DOHH2 (cell line): ENCODE measurements around the gene NUMBL.

ENCODE experiments used
- H3F3A ChIP-seq: fragments of 200-600 bp; sonication (generic), shearing (Covaris generic); 2 replicates; pipeline ENCODE4 v1.6.0; 2016; ENCODE audit warnings: antibody characterized with exemption, mild to moderate bottlenecking; ENCODE audit not compliant: control insufficient read depth, insufficient read depth
- H3K27ac ChIP-seq: fragments of 200-600 bp; sonication (generic); 2 replicates; pipeline ENCODE4 v1.5.1; 2014; ENCODE audit warnings: low read depth, mild to moderate bottlenecking, low read length, moderate library complexity
- H3K27me3 ChIP-seq: fragments of 200-600 bp; sonication (generic); 2 replicates; pipeline ENCODE4 v1.6.1; 2014; ENCODE audit warnings: mild to moderate bottlenecking, low read length, mixed read lengths; ENCODE audit not compliant: control insufficient read depth
- H3K36me3 ChIP-seq: fragments of 200-600 bp; sonication (generic); 2 replicates; pipeline ENCODE4 v1.6.1; 2014; ENCODE audit warnings: mild to moderate bottlenecking, low read length, moderate library complexity, mixed read lengths; ENCODE audit not compliant: control insufficient read depth
- H3K4me1 ChIP-seq: fragments of 200-600 bp; sonication (generic); 2 replicates; pipeline ENCODE4 v1.6.1; 2014; ENCODE audit warnings: mild to moderate bottlenecking, low read length, mixed read lengths; ENCODE audit not compliant: control insufficient read depth
- H3K4me2 ChIP-seq: fragments of 200-600 bp; sonication (generic); 2 replicates; pipeline ENCODE4 v1.6.0; 2014; ENCODE audit warnings: mild to moderate bottlenecking, low read length, moderate library complexity
- H3K4me3 ChIP-seq: fragments of 200-600 bp; sonication (generic); 2 replicates; pipeline ENCODE4 v1.5.1; 2014; ENCODE audit warnings: mild to moderate bottlenecking, low read length, mixed read lengths
- H3K79me2 ChIP-seq: fragments of 200-600 bp; sonication (generic); 2 replicates; pipeline ENCODE4 v1.6.1; 2014; ENCODE audit warnings: mild to moderate bottlenecking, low read length, mixed read lengths; ENCODE audit not compliant: control insufficient read depth
- H3K9me2 ChIP-seq: fragments of 200-600 bp; sonication (generic); replicated peaks from 2 replicates; pipeline ENCODE4 v1.6.1; 2014; ENCODE audit warnings: mild to moderate bottlenecking, low read length, mixed read lengths; ENCODE audit not compliant: control insufficient read depth
- H3K9me3 ChIP-seq: fragments of 200-600 bp; sonication (generic); 2 replicates; pipeline ENCODE4 v1.6.1; 2014; ENCODE audit warnings: antibody characterized with exemption, low read length, mixed read lengths; ENCODE audit not compliant: control insufficient read depth, insufficient read depth
- H4K20me1 ChIP-seq: fragments of 200-600 bp; sonication (generic); 2 replicates; pipeline ENCODE4 v1.6.0; 2014; ENCODE audit warnings: low read depth, mild to moderate bottlenecking, antibody characterized with exemption, low read length, moderate library complexity; ENCODE audit not compliant: control insufficient read depth, insufficient read depth
- EZH2phosphoT487 ChIP-seq: fragments of 200-600 bp; sonication (generic); IDR thresholded peaks from 2 replicates; pipeline ENCODE4 v1.6.1; 2017; ENCODE audit warnings: borderline replicate concordance, mild to moderate bottlenecking, antibody characterized with exemption, low read length, moderate library complexity, mixed read lengths
- TF ChIP-seq, protein P1 (sequence below): fragments of 200-600 bp; sonication (generic); IDR thresholded peaks from one replicate; pipeline ENCODE4 v1.5.1; 2014; ENCODE audit warnings: antibody characterized with exemption, mild to moderate bottlenecking, low read depth, low read length; ENCODE audit not compliant: poor library complexity, severe bottlenecking

Gene NUMBL

DNA sequence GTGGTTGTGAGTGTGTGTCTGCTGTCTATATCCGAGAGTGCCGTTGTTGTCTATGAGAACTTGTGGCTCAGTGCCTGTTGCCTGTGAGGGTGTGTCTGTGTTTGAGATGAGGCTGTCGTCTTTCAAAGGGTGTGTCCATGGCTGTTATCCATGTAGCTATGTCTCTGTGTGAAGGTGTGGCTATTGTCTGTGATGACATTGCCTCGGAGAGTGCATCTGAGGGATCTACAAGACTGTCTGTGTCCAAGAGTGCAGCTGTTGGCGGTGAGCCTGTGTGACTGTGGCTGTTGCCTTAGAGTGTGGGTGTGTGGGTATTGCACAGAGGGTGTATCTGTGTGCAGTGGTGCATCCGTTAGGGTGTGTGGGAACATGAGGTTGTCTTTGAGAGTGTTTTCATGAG, 4.9 kb downstream of the NUMBL start:
- Histone ChIP-seq H3K9me3 (no peaks in the 10 kb centered on the region), H3K79me2 (no peaks in the 10 kb centered on the region), H4K20me1 (no peaks in the 10 kb centered on the region), H3F3A (no peaks in the 10 kb centered on the region), H3K4me1 (peaks cover 27% of the 10 kb centered on the region), H3K4me2 (no peak overlapping the region), H3K36me3 (no peaks in the 10 kb centered on the region), H3K27me3 (no peaks in the 10 kb centered on the region), H3K9me2 (no peaks in the 10 kb centered on the region), H3K27ac (no peak overlapping the region), H3K4me3 (no peak overlapping the region)
- TF ChIP-seq, protein P1, sequence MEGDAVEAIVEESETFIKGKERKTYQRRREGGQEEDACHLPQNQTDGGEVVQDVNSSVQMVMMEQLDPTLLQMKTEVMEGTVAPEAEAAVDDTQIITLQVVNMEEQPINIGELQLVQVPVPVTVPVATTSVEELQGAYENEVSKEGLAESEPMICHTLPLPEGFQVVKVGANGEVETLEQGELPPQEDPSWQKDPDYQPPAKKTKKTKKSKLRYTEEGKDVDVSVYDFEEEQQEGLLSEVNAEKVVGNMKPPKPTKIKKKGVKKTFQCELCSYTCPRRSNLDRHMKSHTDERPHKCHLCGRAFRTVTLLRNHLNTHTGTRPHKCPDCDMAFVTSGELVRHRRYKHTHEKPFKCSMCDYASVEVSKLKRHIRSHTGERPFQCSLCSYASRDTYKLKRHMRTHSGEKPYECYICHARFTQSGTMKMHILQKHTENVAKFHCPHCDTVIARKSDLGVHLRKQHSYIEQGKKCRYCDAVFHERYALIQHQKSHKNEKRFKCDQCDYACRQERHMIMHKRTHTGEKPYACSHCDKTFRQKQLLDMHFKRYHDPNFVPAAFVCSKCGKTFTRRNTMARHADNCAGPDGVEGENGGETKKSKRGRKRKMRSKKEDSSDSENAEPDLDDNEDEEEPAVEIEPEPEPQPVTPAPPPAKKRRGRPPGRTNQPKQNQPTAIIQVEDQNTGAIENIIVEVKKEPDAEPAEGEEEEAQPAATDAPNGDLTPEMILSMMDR, result no peak
- no peak for TF ChIP-seq EZH2phosphoT487

DNA sequence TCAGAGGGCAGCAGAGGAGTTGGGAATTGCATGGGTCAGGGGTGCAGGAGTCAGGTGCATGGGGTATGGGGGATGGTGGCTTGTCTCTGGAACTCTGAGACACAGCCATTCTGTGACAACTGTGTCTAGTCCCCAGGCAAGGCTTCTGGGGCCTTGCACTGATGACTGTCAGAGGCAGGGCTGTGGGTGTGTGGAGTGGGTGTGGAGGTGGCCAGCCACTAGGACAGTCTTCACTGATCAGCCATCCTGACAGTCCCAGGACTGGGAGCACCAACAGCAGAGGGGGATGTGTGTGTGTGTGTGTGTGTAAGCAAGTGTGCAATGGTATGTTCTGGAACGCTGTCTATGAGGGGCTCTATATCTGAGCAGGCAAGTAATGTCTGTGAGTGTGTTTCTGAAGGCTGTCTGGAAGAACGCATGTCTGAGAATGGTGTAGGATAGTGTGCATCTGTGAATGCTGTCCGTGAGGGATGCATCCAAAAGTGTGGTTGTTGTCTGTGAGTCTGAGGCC, 5.4 kb downstream of the NUMBL start:
- Histone ChIP-seq H3K36me3 (no peaks in the 10 kb centered on the region), H3K4me1 (peaks cover 24% of the 10 kb centered on the region), H3K9me2 (no peaks in the 10 kb centered on the region), H3K4me3 (no peak overlapping the region), H3F3A (no peaks in the 10 kb centered on the region), H3K79me2 (no peaks in the 10 kb centered on the region), H3K4me2 (no peak overlapping the region), H3K9me3 (no peaks in the 10 kb centered on the region), H3K27ac (no peak overlapping the region), H4K20me1 (no peaks in the 10 kb centered on the region), H3K27me3 (no peaks in the 10 kb centered on the region)
- TF ChIP-seq EZH2phosphoT487, result no peak
- TF ChIP-seq, protein P1, result no peak

DNA sequence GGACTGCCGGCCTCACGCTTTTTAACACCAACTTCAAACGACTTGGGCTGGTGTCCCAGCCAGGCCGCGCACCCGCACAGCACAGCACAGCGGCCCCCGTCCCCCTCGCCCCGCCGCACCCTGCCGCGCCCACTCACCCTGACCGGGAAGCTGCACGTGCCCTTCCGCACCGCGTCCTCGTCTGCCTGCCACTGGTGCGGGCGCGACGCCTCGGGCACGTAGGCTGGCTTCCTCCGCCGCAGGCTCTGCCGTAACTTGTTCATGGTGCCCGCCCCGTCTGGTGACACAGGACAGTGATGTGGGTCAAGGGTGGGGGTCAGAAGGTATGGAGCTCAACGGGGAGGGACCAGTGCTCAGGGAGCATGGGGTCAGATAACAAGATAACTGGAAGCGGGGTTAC, 6.2 kb downstream of the NUMBL start:
- H3K9me3 ChIP-seq, result no peaks in the 10 kb centered on the region
- no peak overlapping the region for H3K4me2 ChIP-seq
- H3K36me3 ChIP-seq, result no peaks in the 10 kb centered on the region
- H3K27me3 ChIP-seq, result no peaks in the 10 kb centered on the region
- H3K4me1 ChIP-seq, result peaks cover 16% of the 10 kb centered on the region
- H3K4me3 ChIP-seq, result no peak overlapping the region
- H4K20me1 ChIP-seq, result no peaks in the 10 kb centered on the region
- no peaks in the 10 kb centered on the region for H3K79me2 ChIP-seq
- TF ChIP-seq EZH2phosphoT487, result no peak
- TF ChIP-seq, protein P1, result no peak
- no peaks in the 10 kb centered on the region for H3F3A ChIP-seq
- H3K9me2 ChIP-seq, result no peaks in the 10 kb centered on the region
- no peak overlapping the region for H3K27ac ChIP-seq
